Peyer's patch (tissue), 4 donors: ENCODE measurements around the gene REC114.

ENCODE experiments used
- CTCF ChIP-seq, 6 experiments: fragments of 450-650 bp in 4 of 6; fragments of 200-600 bp in 2 of 6; sonication (generic) in 1 of 6; IDR thresholded peaks; one replicate each; pipeline ENCODE4 v1.5.1; 2017 to 2019; ENCODE audit warnings: antibody characterized with exemption in 6 of 6, mild to moderate bottlenecking in 3 of 6, moderate library complexity in 1 of 6
- POLR2A ChIP-seq, 2 donors: fragments of 450-650 bp; IDR thresholded peaks; one replicate each; pipeline ENCODE4 v1.5.1; 2017; ENCODE audit warnings: antibody characterized with exemption in 2 of 2, mild to moderate bottlenecking in 2 of 2, moderate library complexity in 2 of 2

- TF ChIP-seq CTCF (IDR thresholded peaks at IDR 0.05) (no peak), POLR2A (IDR thresholded peaks at IDR 0.05) (no peak)
Measured at GRCh38 chr15:73482166-73482565, 39.2 kb downstream of the REC114 start.
